HCT116 (cell line): Measurements from ENCODE around the gene CD74. TPM values are rescaled to one million over a fixed set of nuclear protein-coding genes. Genes with fewer than 3 reads are reported as not detected.

Experiments used
- ATAC-seq: fragments of 200-7000 bp; cut with Tn5 transposase; 2 replicates; pipeline ENCODE4 v1.9.1; 2020; ENCODE audit warnings: mild to moderate bottlenecking, moderate library complexity
- BruUV-seq: library from RNA; stranded (reverse); fragments of 400-500 nt; replicated peaks from 2 replicates; lab custom pipeline; 2021; lab: Mats Ljungman, UMichigan
- CTCF ChIA-PET: fragments of 300-600 bp; sonication (Branson Sonifier 250); formaldehyde crosslinking; loops from one replicate; lab custom pipeline; 2021; ENCODE audit warnings: antibody characterized with exemption; lab: Charles Lee
- POLR2A ChIA-PET: fragments of 300-600, 350-600 bp; sonication (Branson Sonifier 250); formaldehyde crosslinking; loops from one replicate; lab custom pipeline; 2021; ENCODE audit warnings: antibody characterized with exemption; lab: Charles Lee
- RAD21 ChIA-PET, 2 experiments: fragments of 300-600 bp; sonication (Branson Sonifier 250); formaldehyde crosslinking; loops; one replicate each; lab custom pipeline; 2023; ENCODE audit warnings: low total read pairs in 2 of 2; ENCODE audit not compliant: uncharacterized antibody in 2 of 2, unreplicated experiment in 2 of 2, low non-redundant PET in 1 of 2; lab: Charles Lee
- DNase-seq: peaks from one replicate; pipeline ENCODE4 v3.0.0-alpha.2; 2010; ENCODE audit warnings: low read depth, low spot score
- H2AFZ ChIP-seq: fragments of 200-600 bp; shearing (Covaris generic), sonication (generic); 2 replicates; pipeline ENCODE4 v1.6.1; 2017; ENCODE audit warnings: low read depth, mixed run types, mixed read lengths, antibody characterized with exemption, low read length; ENCODE audit not compliant: poor library complexity, severe bottlenecking
- H3K27ac ChIP-seq: 2 replicates; pipeline ENCODE4 v1.5.1; 2012; ENCODE audit warnings: low read depth, low read length
- H3K27me3 ChIP-seq: fragments of 200-600 bp; sonication (generic); 2 replicates; pipeline ENCODE4 v1.6.1; 2016; ENCODE audit warnings: mixed run types, low read length, mixed read lengths; ENCODE audit not compliant: insufficient read depth
- H3K36me3 ChIP-seq, 2 experiments: fragments of 200-500 bp in 1 of 2; fragments of 200-600 bp in 1 of 2; sonication (Bioruptor generic) in 1 of 2; sonication (generic) in 1 of 2; 2 replicates each; pipeline versions ENCODE4 v1.5.1 to v1.6.1; 2014 to 2016; ENCODE audit warnings: low read length in 2 of 2, inconsistent platforms in 1 of 2, mixed read lengths in 1 of 2, mixed run types in 1 of 2; ENCODE audit not compliant: insufficient read depth in 2 of 2, control insufficient read depth in 1 of 2
- H3K4me1 ChIP-seq, 2 experiments: fragments of 200-600 bp in 1 of 2; sonication (generic) in 1 of 2; 2 replicates each; pipeline versions ENCODE4 v1.5.1 to v1.6.1; 2012 to 2017; ENCODE audit warnings: low read length in 2 of 2, inconsistent platforms in 1 of 2, mild to moderate bottlenecking in 1 of 2, mixed read lengths in 1 of 2, mixed run types in 1 of 2, moderate library complexity in 1 of 2; ENCODE audit not compliant: insufficient read depth in 2 of 2, control insufficient read depth in 1 of 2
- H3K4me2 ChIP-seq: fragments of 200-600 bp; sonication (generic); 2 replicates; pipeline ENCODE4 v1.6.1; 2017; ENCODE audit warnings: mixed run types, low read length, mixed read lengths
- H3K4me3 ChIP-seq, 2 experiments: fragments of 200-600 bp in 1 of 2; sonication (generic) in 1 of 2; replicated peaks in 1 of 2; 2 replicates each; pipeline ENCODE4 v1.5.1; 2011 to 2016; ENCODE audit warnings: low read length in 2 of 2, control low read depth in 1 of 2, low read depth in 1 of 2, mild to moderate bottlenecking in 1 of 2, mixed read lengths in 1 of 2, mixed run types in 1 of 2
- H3K79me2 ChIP-seq: fragments of 200-600 bp; sonication (generic); 2 replicates; pipeline ENCODE4 v1.6.1; 2017; ENCODE audit warnings: mild to moderate bottlenecking, mixed run types, low read length, moderate library complexity, mixed read lengths; ENCODE audit not compliant: insufficient read depth
- H3K9ac ChIP-seq: fragments of 200-600 bp; sonication (generic); 2 replicates; pipeline ENCODE4 v1.6.1; 2016; ENCODE audit warnings: low read length, mixed read lengths
- H3K9me2 ChIP-seq: fragments of 200-600 bp; sonication (generic), shearing (Covaris generic); 2 replicates; pipeline ENCODE4 v1.6.1; 2017; ENCODE audit warnings: mixed run types, mild to moderate bottlenecking, moderate library complexity; ENCODE audit not compliant: insufficient read depth
- H3K9me3 ChIP-seq, 2 experiments: fragments of 200-500 bp in 1 of 2; fragments of 200-600 bp in 1 of 2; sonication (Bioruptor generic) in 1 of 2; sonication (generic) in 1 of 2; 2 replicates each; pipeline ENCODE4 v1.6.1; 2014 to 2017; ENCODE audit warnings: low read length in 2 of 2, mixed read lengths in 2 of 2, inconsistent platforms in 1 of 2, low read depth in 1 of 2, mild to moderate bottlenecking in 1 of 2, mixed run types in 1 of 2, moderate library complexity in 1 of 2; ENCODE audit not compliant: control insufficient read depth in 1 of 2, insufficient read depth in 1 of 2
- H4K20me1 ChIP-seq: fragments of 200-600 bp; sonication (generic), shearing (Covaris generic); 2 replicates; pipeline ENCODE4 v1.6.1; 2017; ENCODE audit warnings: mixed run types, mild to moderate bottlenecking, moderate library complexity; ENCODE audit not compliant: insufficient read depth
- CEBPB ChIP-seq: IDR thresholded peaks from 2 replicates; pipeline ENCODE4 v1.6.1; 2012; ENCODE audit warnings: low read depth
- POLR2AphosphoS5 ChIP-seq: IDR thresholded peaks from 2 replicates; pipeline ENCODE4 v1.6.1; 2011; ENCODE audit warnings: mild to moderate bottlenecking, low read depth, low read length, moderate library complexity
- RAD21 ChIP-seq: IDR thresholded peaks from 2 replicates; pipeline ENCODE4 v1.6.1; 2012; ENCODE audit warnings: low read depth, mild to moderate bottlenecking
- SP1 ChIP-seq: IDR thresholded peaks from 2 replicates; pipeline ENCODE4 v1.6.1; 2012; ENCODE audit warnings: low read depth
- ZFX ChIP-seq: fragments of 450-650 bp; IDR thresholded peaks from 2 replicates; pipeline ENCODE4 v1.6.1; 2017
- ZNF274 ChIP-seq: fragments of 200-500 bp; sonication (Bioruptor generic); IDR thresholded peaks from 2 replicates; pipeline ENCODE4 v1.6.1; 2014; ENCODE audit warnings: mild to moderate bottlenecking, low read depth, low read length, inconsistent platforms
- intact Hi-C: fragments of 100-400 bp; cut with micrococcal nuclease; formaldehyde crosslinking; loops from 2 replicates; pipeline ENCODE4 v1.10.0; 2022
- total RNA-seq: library from RNA; stranded (reverse); gene quantifications from one replicate; pipeline ENCODE4 v1.2.1, GENCODE V29; 2021; ENCODE audit not compliant: unreplicated experiment
- TF ChIP-seq, protein P1 (sequence below): IDR thresholded peaks from 2 replicates; pipeline ENCODE4 v1.6.1; 2012
- TF ChIP-seq, protein P2 (sequence below): IDR thresholded peaks from 2 replicates; pipeline ENCODE4 v1.6.1; 2011; ENCODE audit warnings: mild to moderate bottlenecking, low read length, moderate library complexity; ENCODE audit not compliant: insufficient replicate concordance; ENCODE audit errors: extremely low read depth
- TF ChIP-seq, protein P3 (sequence below), 3 experiments: fragments of 200-600 bp in 1 of 3; sonication (generic) in 1 of 3; IDR thresholded peaks in 2 of 3; conservative IDR thresholded peaks in 1 of 3; 2 replicates each; pipeline ENCODE4 v1.5.1; 2012 to 2017; ENCODE audit warnings: low read depth in 2 of 3, low read length in 2 of 3, antibody characterized with exemption in 1 of 3, borderline replicate concordance in 1 of 3, control low read depth in 1 of 3, mild to moderate bottlenecking in 1 of 3, mixed read lengths in 1 of 3, mixed run types in 1 of 3, moderate library complexity in 1 of 3; ENCODE audit not compliant: insufficient read depth in 1 of 3
- TF ChIP-seq, protein P4 (sequence below): IDR thresholded peaks from 2 replicates; pipeline ENCODE4 v1.6.1; 2012; ENCODE audit warnings: low read depth

Gene CD74
- total RNA-seq, 1 experiment from 2014 or later: 8.9 TPM

DNA sequence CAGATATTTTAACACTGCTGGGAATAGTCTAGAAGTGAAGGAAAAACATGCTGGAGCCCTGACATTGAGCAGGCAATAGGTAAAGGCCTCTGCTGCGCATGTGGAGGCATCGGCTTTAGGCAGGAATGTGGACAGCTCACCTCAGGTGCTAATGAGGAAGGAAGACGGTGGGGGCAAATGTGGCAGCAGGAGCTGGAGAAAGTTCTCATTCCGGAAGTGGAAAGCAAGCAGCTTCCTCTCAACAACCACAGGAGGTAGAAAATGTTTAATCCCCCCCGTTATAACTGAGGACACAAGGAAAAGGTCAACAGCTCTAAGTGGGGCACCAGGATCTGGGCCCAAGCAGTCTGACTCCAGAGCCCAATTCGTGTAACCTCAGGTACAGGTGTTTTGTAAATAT lies 44.4 kb upstream of the CD74 start:
- no peak overlapping the region for H2AFZ ChIP-seq
- H3K9me3 ChIP-seq: no peaks in the 10 kb centered on the region
- H4K20me1 ChIP-seq: no peaks in the 10 kb centered on the region
- ATAC-seq: no peak
- DNase-seq: no peak
- H3K9ac ChIP-seq: no peak overlapping the region
- no peak overlapping the region for H3K4me3 ChIP-seq
- TF ChIP-seq RAD21: no peak
- no peak for TF ChIP-seq ZNF274
- no peak for TF ChIP-seq SP1
- TF ChIP-seq, protein P1, sequence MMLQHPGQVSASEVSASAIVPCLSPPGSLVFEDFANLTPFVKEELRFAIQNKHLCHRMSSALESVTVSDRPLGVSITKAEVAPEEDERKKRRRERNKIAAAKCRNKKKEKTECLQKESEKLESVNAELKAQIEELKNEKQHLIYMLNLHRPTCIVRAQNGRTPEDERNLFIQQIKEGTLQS: no peak
- TF ChIP-seq, protein P2, sequence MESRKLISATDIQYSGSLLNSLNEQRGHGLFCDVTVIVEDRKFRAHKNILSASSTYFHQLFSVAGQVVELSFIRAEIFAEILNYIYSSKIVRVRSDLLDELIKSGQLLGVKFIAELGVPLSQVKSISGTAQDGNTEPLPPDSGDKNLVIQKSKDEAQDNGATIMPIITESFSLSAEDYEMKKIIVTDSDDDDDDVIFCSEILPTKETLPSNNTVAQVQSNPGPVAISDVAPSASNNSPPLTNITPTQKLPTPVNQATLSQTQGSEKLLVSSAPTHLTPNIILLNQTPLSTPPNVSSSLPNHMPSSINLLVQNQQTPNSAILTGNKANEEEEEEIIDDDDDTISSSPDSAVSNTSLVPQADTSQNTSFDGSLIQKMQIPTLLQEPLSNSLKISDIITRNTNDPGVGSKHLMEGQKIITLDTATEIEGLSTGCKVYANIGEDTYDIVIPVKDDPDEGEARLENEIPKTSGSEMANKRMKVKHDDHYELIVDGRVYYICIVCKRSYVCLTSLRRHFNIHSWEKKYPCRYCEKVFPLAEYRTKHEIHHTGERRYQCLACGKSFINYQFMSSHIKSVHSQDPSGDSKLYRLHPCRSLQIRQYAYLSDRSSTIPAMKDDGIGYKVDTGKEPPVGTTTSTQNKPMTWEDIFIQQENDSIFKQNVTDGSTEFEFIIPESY: no peak
- no peak for TF ChIP-seq ZFX
- no peak for TF ChIP-seq POLR2AphosphoS5
- TF ChIP-seq, protein P3, sequence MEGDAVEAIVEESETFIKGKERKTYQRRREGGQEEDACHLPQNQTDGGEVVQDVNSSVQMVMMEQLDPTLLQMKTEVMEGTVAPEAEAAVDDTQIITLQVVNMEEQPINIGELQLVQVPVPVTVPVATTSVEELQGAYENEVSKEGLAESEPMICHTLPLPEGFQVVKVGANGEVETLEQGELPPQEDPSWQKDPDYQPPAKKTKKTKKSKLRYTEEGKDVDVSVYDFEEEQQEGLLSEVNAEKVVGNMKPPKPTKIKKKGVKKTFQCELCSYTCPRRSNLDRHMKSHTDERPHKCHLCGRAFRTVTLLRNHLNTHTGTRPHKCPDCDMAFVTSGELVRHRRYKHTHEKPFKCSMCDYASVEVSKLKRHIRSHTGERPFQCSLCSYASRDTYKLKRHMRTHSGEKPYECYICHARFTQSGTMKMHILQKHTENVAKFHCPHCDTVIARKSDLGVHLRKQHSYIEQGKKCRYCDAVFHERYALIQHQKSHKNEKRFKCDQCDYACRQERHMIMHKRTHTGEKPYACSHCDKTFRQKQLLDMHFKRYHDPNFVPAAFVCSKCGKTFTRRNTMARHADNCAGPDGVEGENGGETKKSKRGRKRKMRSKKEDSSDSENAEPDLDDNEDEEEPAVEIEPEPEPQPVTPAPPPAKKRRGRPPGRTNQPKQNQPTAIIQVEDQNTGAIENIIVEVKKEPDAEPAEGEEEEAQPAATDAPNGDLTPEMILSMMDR (IDR thresholded peaks at IDR 0.05 in 2 of 3, conservative IDR thresholded peaks at IDR 0.05 in 1 of 3; ENCODE audit: borderline replicate concordance in 1 of 3, insufficient read depth in 1 of 3, low read depth in 2 of 3, low read length in 2 of 3): no peak
- TF ChIP-seq CEBPB: no peak
- TF ChIP-seq, protein P4, sequence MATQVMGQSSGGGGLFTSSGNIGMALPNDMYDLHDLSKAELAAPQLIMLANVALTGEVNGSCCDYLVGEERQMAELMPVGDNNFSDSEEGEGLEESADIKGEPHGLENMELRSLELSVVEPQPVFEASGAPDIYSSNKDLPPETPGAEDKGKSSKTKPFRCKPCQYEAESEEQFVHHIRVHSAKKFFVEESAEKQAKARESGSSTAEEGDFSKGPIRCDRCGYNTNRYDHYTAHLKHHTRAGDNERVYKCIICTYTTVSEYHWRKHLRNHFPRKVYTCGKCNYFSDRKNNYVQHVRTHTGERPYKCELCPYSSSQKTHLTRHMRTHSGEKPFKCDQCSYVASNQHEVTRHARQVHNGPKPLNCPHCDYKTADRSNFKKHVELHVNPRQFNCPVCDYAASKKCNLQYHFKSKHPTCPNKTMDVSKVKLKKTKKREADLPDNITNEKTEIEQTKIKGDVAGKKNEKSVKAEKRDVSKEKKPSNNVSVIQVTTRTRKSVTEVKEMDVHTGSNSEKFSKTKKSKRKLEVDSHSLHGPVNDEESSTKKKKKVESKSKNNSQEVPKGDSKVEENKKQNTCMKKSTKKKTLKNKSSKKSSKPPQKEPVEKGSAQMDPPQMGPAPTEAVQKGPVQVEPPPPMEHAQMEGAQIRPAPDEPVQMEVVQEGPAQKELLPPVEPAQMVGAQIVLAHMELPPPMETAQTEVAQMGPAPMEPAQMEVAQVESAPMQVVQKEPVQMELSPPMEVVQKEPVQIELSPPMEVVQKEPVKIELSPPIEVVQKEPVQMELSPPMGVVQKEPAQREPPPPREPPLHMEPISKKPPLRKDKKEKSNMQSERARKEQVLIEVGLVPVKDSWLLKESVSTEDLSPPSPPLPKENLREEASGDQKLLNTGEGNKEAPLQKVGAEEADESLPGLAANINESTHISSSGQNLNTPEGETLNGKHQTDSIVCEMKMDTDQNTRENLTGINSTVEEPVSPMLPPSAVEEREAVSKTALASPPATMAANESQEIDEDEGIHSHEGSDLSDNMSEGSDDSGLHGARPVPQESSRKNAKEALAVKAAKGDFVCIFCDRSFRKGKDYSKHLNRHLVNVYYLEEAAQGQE: no peak
- intact Hi-C loops: loop anchor here (5.0 to 10.0 kb wide), 3 partner anchors 245 to 588 kb away; partner anchors contain the start of gene RBM22
- no peak overlapping the region for H3K4me2 ChIP-seq
- no peaks in the 10 kb centered on the region for H3K36me3 ChIP-seq
- H3K9me2 ChIP-seq: no peaks in the 10 kb centered on the region
- CTCF ChIA-PET: no interaction called here
- POLR2A ChIA-PET: no interaction called here
- H3K79me2 ChIP-seq: no peaks in the 10 kb centered on the region
- RAD21 ChIA-PET: no interaction called here
- H3K27ac ChIP-seq: no peak overlapping the region
- peaks cover 20 to 26% of the 10 kb centered on the region in 2 experiments for H3K4me1 ChIP-seq
- no TSS peak for BruUV-seq
- H3K27me3 ChIP-seq: no peaks in the 10 kb centered on the region
